Measurements from ENCODE around the gene SEMA4C. TPM values are rescaled to one million over a fixed set of nuclear protein-coding genes. Genes with fewer than 3 reads are reported as not detected.

The SEMA4C gene
- total RNA-seq, 1 donor from 2014 or later: 32.0 TPM

- no peak overlapping the region for H3K4me3 Mint-ChIP-seq (ENCODE audit: low read depth)
- no peak for DNase-seq (ENCODE audit: low spot score)
- H3K4me1 Mint-ChIP-seq (ENCODE audit: low read depth): no peaks in the 10 kb centered on the region
- peaks cover under 1% of the 10 kb centered on the region for H3K27me3 Mint-ChIP-seq (ENCODE audit: low read depth)
- H3K27ac Mint-ChIP-seq: no peak overlapping the region
- intact Hi-C loops (cut with micrococcal nuclease): no loop called here
- H3K36me3 Mint-ChIP-seq (ENCODE audit: low read depth): no peaks in the 10 kb centered on the region
- H3K9me3 Mint-ChIP-seq: no peaks in the 10 kb centered on the region
These were observed 12.3 kb upstream of the SEMA4C start for GRCh38 chr2:96882230-96882629.

GRCh38 chr2:96881349-96882195 lies 11.7 kb upstream of the SEMA4C start:
- Mint-ChIP-seq H3K4me1 (ENCODE audit: low read depth) (no peaks in the 10 kb centered on the region), H3K36me3 (ENCODE audit: low read depth) (no peaks in the 10 kb centered on the region), H3K9me3 (no peaks in the 10 kb centered on the region), H3K27ac (no peak overlapping the region), H3K27me3 (ENCODE audit: low read depth) (no peaks in the 10 kb centered on the region), H3K4me3 (ENCODE audit: low read depth) (no peak overlapping the region)
- no peak for DNase-seq (ENCODE audit: low spot score)
- intact Hi-C loops (cut with micrococcal nuclease): no loop called here

- DNase-seq (ENCODE audit: low spot score): no peak
- Mint-ChIP-seq H3K4me3 (ENCODE audit: low read depth) (no peak overlapping the region), H3K27ac (no peak overlapping the region), H3K36me3 (ENCODE audit: low read depth) (no peaks in the 10 kb centered on the region), H3K4me1 (ENCODE audit: low read depth) (peaks cover 2% of the 10 kb centered on the region), H3K9me3 (no peaks in the 10 kb centered on the region), H3K27me3 (ENCODE audit: low read depth) (no peaks in the 10 kb centered on the region)
- intact Hi-C loops (cut with micrococcal nuclease): no loop called here
These were observed 11.0 kb upstream of the SEMA4C start for GRCh38 chr2:96880891-96881273.

- Mint-ChIP-seq H3K9me3 (no peaks in the 10 kb centered on the region), H3K4me3 (ENCODE audit: low read depth) (no peak overlapping the region), H3K27me3 (ENCODE audit: low read depth) (peaks cover 1% of the 10 kb centered on the region), H3K27ac (no peak overlapping the region), H3K4me1 (ENCODE audit: low read depth) (peaks cover 2% of the 10 kb centered on the region), H3K36me3 (ENCODE audit: low read depth) (no peaks in the 10 kb centered on the region)
- DNase-seq (ENCODE audit: low spot score): no peak
- intact Hi-C loops (cut with micrococcal nuclease): no loop called here
These were observed 9.7 kb upstream of the SEMA4C start for GRCh38 chr2:96879545-96880040.

- Mint-ChIP-seq H3K36me3 (ENCODE audit: low read depth) (no peaks in the 10 kb centered on the region), H3K27ac (no peak overlapping the region), H3K9me3 (no peaks in the 10 kb centered on the region), H3K27me3 (ENCODE audit: low read depth) (peaks cover 1% of the 10 kb centered on the region), H3K4me3 (ENCODE audit: low read depth) (no peak overlapping the region), H3K4me1 (ENCODE audit: low read depth) (peaks cover 6% of the 10 kb centered on the region)
- intact Hi-C loops (cut with micrococcal nuclease): no loop called here
- DNase-seq (ENCODE audit: low spot score): no peak
These were observed 9.1 kb upstream of the SEMA4C start for GRCh38 chr2:96878796-96879544.

- Mint-ChIP-seq H3K4me3 (ENCODE audit: low read depth) (no peak overlapping the region), H3K27ac (no peak overlapping the region), H3K27me3 (ENCODE audit: low read depth) (peaks cover 1% of the 10 kb centered on the region), H3K9me3 (no peaks in the 10 kb centered on the region), H3K36me3 (ENCODE audit: low read depth) (no peaks in the 10 kb centered on the region), H3K4me1 (ENCODE audit: low read depth) (peaks cover 8% of the 10 kb centered on the region)
- no peak for DNase-seq (ENCODE audit: low spot score)
- intact Hi-C loops (cut with micrococcal nuclease): no loop called here
These were observed 8.3 kb upstream of the SEMA4C start for GRCh38 chr2:96878171-96878570.

- intact Hi-C loops (cut with micrococcal nuclease): no loop called here
- Mint-ChIP-seq H3K9me3 (no peaks in the 10 kb centered on the region), H3K27me3 (ENCODE audit: low read depth) (peaks cover 1% of the 10 kb centered on the region), H3K27ac (no peak overlapping the region), H3K4me1 (ENCODE audit: low read depth) (peaks cover 10% of the 10 kb centered on the region), H3K36me3 (ENCODE audit: low read depth) (no peaks in the 10 kb centered on the region), H3K4me3 (ENCODE audit: low read depth) (no peak overlapping the region)
- no peak for DNase-seq (ENCODE audit: low spot score)
These were observed 7.8 kb upstream of the SEMA4C start for GRCh38 chr2:96877631-96878092.

- intact Hi-C loops (cut with micrococcal nuclease): no loop called here
- Mint-ChIP-seq H3K27me3 (ENCODE audit: low read depth) (peaks cover 1% of the 10 kb centered on the region), H3K4me1 (ENCODE audit: low read depth) (peaks cover 10% of the 10 kb centered on the region), H3K9me3 (no peaks in the 10 kb centered on the region), H3K27ac (no peak overlapping the region), H3K4me3 (ENCODE audit: low read depth) (no peak overlapping the region), H3K36me3 (ENCODE audit: low read depth) (no peaks in the 10 kb centered on the region)
- no peak for DNase-seq (ENCODE audit: low spot score)
These were observed 7.2 kb upstream of the SEMA4C start for GRCh38 chr2:96877042-96877451.

- H3K9me3 Mint-ChIP-seq: no peaks in the 10 kb centered on the region
- H3K4me3 Mint-ChIP-seq (ENCODE audit: low read depth): no peak overlapping the region
- H3K27ac Mint-ChIP-seq: no peak overlapping the region
- peaks cover 10% of the 10 kb centered on the region for H3K4me1 Mint-ChIP-seq (ENCODE audit: low read depth)
- H3K27me3 Mint-ChIP-seq (ENCODE audit: low read depth): peaks cover 1% of the 10 kb centered on the region
- intact Hi-C loops (cut with micrococcal nuclease): no loop called here
- DNase-seq (ENCODE audit: low spot score): no peak
- H3K36me3 Mint-ChIP-seq (ENCODE audit: low read depth): no peaks in the 10 kb centered on the region
These were observed 6.6 kb upstream of the SEMA4C start for GRCh38 chr2:96876269-96877041.

- Mint-ChIP-seq H3K4me3 (ENCODE audit: low read depth) (no peak overlapping the region), H3K36me3 (ENCODE audit: low read depth) (no peaks in the 10 kb centered on the region)
- intact Hi-C loops (cut with micrococcal nuclease): no loop called here
These were observed 5.8 kb upstream of the SEMA4C start for GRCh38 chr2:96875498-96876268.

GRCh38 chr2:96874198-96874831 lies 4.4 kb upstream of the SEMA4C start:
- Mint-ChIP-seq H3K4me3 (ENCODE audit: low read depth) (no peak overlapping the region), H3K27ac (no peak overlapping the region)

More at GRCh38 chr2:96875498-96876268, 5.8 kb upstream of the SEMA4C start:
- Mint-ChIP-seq H3K9me3 (no peaks in the 10 kb centered on the region), H3K27ac (no peak overlapping the region), H3K27me3 (ENCODE audit: low read depth) (peaks cover 5% of the 10 kb centered on the region), H3K4me1 (ENCODE audit: low read depth) (peaks cover 13% of the 10 kb centered on the region)
- no peak for DNase-seq (ENCODE audit: low spot score)

More at GRCh38 chr2:96874198-96874831, 4.4 kb upstream of the SEMA4C start:
- peaks cover 7% of the 10 kb centered on the region for H3K27me3 Mint-ChIP-seq (ENCODE audit: low read depth)
- H3K4me1 Mint-ChIP-seq (ENCODE audit: low read depth): peaks cover 16% of the 10 kb centered on the region
- H3K36me3 Mint-ChIP-seq (ENCODE audit: low read depth): no peaks in the 10 kb centered on the region
- intact Hi-C loops (cut with micrococcal nuclease): loop anchor here (5.0 kb wide), 1 partner anchor 88 kb away; no protein-coding TSS in a partner anchor
- no peaks in the 10 kb centered on the region for H3K9me3 Mint-ChIP-seq
- DNase-seq (ENCODE audit: low spot score): no peak
